PC-9 (cell line): Measurements from ENCODE around the gene PLA2G2C. TPM values are rescaled to one million over a fixed set of nuclear protein-coding genes. Genes with fewer than 3 reads are reported as not detected.

ENCODE experiments used
- BruUV-seq: library from RNA; stranded (reverse); fragments of 400-500 nt; replicated peaks from 2 replicates; lab custom pipeline; 2021; lab: Mats Ljungman, UMichigan
- CTCF ChIA-PET: fragments of 300-600 bp; sonication (Branson Sonifier 250); formaldehyde crosslinking; loops from one replicate; lab custom pipeline; 2022; ENCODE audit warnings: antibody characterized with exemption; lab: Charles Lee
- POLR2A ChIA-PET: fragments of 300-600 bp; sonication (Branson Sonifier 250); formaldehyde crosslinking; loops from one replicate; lab custom pipeline; 2022; ENCODE audit warnings: antibody characterized with exemption; ENCODE audit not compliant: unreplicated experiment; lab: Charles Lee
- DNase-seq, 2 experiments: peaks; one replicate each; pipeline versions ENCODE4 v3.0.0 to v3.0.0-alpha.2; 2015 to 2022; ENCODE audit warnings: mixed read lengths in 1 of 2
- H2AFZ ChIP-seq: fragments of 200-600 bp; sonication (generic); 2 replicates; pipeline ENCODE4 v1.8.1; 2017; ENCODE audit warnings: antibody characterized with exemption
- H3F3A ChIP-seq: fragments of 200-600 bp; sonication (generic); 2 replicates; pipeline ENCODE4 v1.8.1; 2017; ENCODE audit warnings: antibody characterized with exemption, mild to moderate bottlenecking, low read depth; ENCODE audit not compliant: insufficient read depth
- H3K27ac ChIP-seq: fragments of 200-600 bp; sonication (generic); 2 replicates; pipeline ENCODE4 v1.6.1; 2016; ENCODE audit warnings: mixed run types
- H3K27me3 ChIP-seq: fragments of 200-600 bp; sonication (generic); 2 replicates; pipeline ENCODE4 v1.6.1; 2016; ENCODE audit warnings: low read depth, mixed run types; ENCODE audit not compliant: insufficient read depth
- H3K36me3 ChIP-seq: fragments of 200-600 bp; sonication (generic); 2 replicates; pipeline ENCODE4 v1.6.1; 2016; ENCODE audit warnings: low read depth, mixed run types
- H3K4me1 ChIP-seq: fragments of 200-600 bp; sonication (generic); replicated peaks from 2 replicates; pipeline ENCODE4 v1.6.1; 2016; ENCODE audit warnings: mixed run types; ENCODE audit not compliant: insufficient read depth
- H3K4me2 ChIP-seq: fragments of 200-600 bp; sonication (generic); 2 replicates; pipeline ENCODE4 v1.6.1; 2017; ENCODE audit warnings: mixed run types
- H3K4me3 ChIP-seq: fragments of 200-600 bp; sonication (generic); 2 replicates; pipeline ENCODE4 v1.6.1; 2016; ENCODE audit warnings: mixed run types
- H3K79me2 ChIP-seq: fragments of 200-600 bp; sonication (generic); 2 replicates; pipeline ENCODE4 v1.6.1; 2017; ENCODE audit warnings: low read depth, mixed run types
- H3K9me2 ChIP-seq: fragments of 200-600 bp; sonication (generic); 2 replicates; pipeline ENCODE4 v1.8.1; 2017; ENCODE audit warnings: mild to moderate bottlenecking; ENCODE audit not compliant: insufficient read depth
- H3K9me3 ChIP-seq: fragments of 200-600 bp; sonication (generic); 2 replicates; pipeline ENCODE4 v1.8.1; 2016; ENCODE audit warnings: low read depth; ENCODE audit not compliant: insufficient read depth
- H4K20me1 ChIP-seq: fragments of 200-600 bp; sonication (generic); 2 replicates; pipeline ENCODE4 v1.8.1; 2017; ENCODE audit not compliant: insufficient read depth
- EZH2 ChIP-seq: fragments of 200-600 bp; sonication (generic); IDR thresholded peaks from 2 replicates; pipeline ENCODE4 v1.8.0; 2017; ENCODE audit warnings: antibody characterized with exemption, low read depth
- intact Hi-C: fragments of 100-400 bp; cut with micrococcal nuclease; formaldehyde crosslinking; loops from one replicate; pipeline ENCODE4 v1.10.0; 2022; ENCODE audit not compliant: unreplicated experiment
- total RNA-seq: library from RNA; stranded (reverse); gene quantifications from 2 replicates; pipeline ENCODE4 v1.2.3, GENCODE V29; 2021
- TF ChIP-seq, protein P1 (sequence below): fragments of 200-600 bp; sonication (generic); conservative IDR thresholded peaks from 2 replicates; pipeline ENCODE4 v1.6.1; 2017; ENCODE audit warnings: mixed run types, antibody characterized with exemption, mild to moderate bottlenecking, moderate library complexity

The PLA2G2C gene
- total RNA-seq, 1 experiment from 2014 or later: 0.55 TPM

DNA sequence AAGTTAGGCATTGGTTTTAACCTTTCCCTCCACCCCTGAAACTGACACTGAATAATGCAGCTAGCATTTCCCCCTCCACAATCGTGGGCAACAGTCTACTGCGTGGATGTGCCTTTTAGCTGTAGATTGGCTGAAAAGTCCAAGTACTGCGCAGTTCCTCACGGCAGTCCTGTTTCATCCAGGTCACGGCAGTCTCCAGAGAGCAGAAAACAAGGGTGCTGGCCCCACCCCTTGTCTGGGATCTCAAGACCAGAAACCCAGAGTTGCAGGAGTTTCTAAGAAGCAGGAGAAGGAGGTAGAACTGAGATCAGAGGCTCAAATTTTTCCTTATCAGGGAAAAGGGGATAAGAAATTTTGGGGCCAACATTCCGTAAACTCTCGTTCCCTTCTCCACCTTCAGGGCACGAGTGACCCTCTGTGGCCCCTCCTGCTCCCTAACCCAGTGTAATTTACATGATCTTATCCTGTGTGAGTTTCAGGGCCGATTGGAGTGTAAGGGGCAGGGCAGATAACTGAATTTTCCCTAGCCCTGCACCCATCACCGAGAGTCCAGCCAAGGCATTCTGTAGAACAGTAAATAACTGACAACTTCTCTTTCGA lies 25.9 kb upstream of the PLA2G2C start:
- Histone ChIP-seq H2AFZ (no peak overlapping the region), H3K4me3 (peak overlapping the region; percentile 47; the same call in 1 of the 2 replicates), H3K27me3 (no peaks in the 10 kb centered on the region), H4K20me1 (no peaks in the 10 kb centered on the region), H3K27ac (peak overlapping the region; percentile 99), H3K4me2 (peak overlapping the region; percentile 88), H3K9me2 (no peaks in the 10 kb centered on the region), H3K9me3 (peaks cover 5% of the 10 kb centered on the region; the same call in 1 of the 2 replicates), H3K36me3 (no peaks in the 10 kb centered on the region), H3F3A (peaks cover 44% of the 10 kb centered on the region), H3K79me2 (peaks cover 6% of the 10 kb centered on the region; the same call in 1 of the 2 replicates), H3K4me1 (peaks cover 65% of the 10 kb centered on the region)
- peak in 1 of 2 experiments; percentile 22 for DNase-seq
- TF ChIP-seq, protein P1, sequence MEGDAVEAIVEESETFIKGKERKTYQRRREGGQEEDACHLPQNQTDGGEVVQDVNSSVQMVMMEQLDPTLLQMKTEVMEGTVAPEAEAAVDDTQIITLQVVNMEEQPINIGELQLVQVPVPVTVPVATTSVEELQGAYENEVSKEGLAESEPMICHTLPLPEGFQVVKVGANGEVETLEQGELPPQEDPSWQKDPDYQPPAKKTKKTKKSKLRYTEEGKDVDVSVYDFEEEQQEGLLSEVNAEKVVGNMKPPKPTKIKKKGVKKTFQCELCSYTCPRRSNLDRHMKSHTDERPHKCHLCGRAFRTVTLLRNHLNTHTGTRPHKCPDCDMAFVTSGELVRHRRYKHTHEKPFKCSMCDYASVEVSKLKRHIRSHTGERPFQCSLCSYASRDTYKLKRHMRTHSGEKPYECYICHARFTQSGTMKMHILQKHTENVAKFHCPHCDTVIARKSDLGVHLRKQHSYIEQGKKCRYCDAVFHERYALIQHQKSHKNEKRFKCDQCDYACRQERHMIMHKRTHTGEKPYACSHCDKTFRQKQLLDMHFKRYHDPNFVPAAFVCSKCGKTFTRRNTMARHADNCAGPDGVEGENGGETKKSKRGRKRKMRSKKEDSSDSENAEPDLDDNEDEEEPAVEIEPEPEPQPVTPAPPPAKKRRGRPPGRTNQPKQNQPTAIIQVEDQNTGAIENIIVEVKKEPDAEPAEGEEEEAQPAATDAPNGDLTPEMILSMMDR: no peak
- no peak for TF ChIP-seq EZH2
- TSS peak; percentile 81 for BruUV-seq
- ChIA-PET POLR2A (interaction anchor here (0.7 kb wide), 1 partner anchor 240 kb away, joined by 10 read pairs; no protein-coding TSS in a partner anchor), CTCF (interaction anchor here (0.5 to 2.9 kb wide), 22 partner anchors 13 to 1167 kb away, joined by 3 to 23 read pairs (median 6); no protein-coding TSS in a partner anchor)
- intact Hi-C loops: loop anchor here (1.0 to 5.0 kb wide), 4 partner anchors 165 to 422 kb away; partner anchors contain the start of gene PLA2G2E

DNA sequence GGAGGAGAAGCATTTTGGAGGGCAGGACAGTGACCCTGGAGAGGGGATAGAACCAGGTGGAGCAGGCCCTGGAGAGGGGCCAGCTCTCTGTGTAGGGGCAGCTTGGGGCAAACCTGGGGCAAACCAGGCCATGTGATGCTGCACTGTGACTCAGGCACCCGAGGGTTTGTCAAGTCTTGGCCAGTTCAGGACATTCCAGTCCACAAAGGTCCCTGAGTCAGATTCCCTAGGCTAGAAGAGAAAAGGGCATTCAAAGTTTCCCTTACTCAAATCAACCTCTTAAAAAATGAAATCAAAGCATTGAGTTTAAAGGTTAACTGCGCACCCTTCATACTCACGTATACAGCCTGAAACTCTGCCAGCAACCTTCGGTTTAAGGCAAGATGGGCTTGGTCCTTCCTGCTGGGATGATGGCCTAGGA lies 25.2 kb upstream of the PLA2G2C start:
- no peaks in the 10 kb centered on the region for H4K20me1 ChIP-seq
- no peaks in the 10 kb centered on the region for H3K27me3 ChIP-seq
- H3K4me2 ChIP-seq: peak overlapping the region; percentile 88
- ChIA-PET CTCF (interaction anchor here (0.6 to 2.9 kb wide), 3 partner anchors 59 to 1025 kb away, joined by 3 to 23 read pairs (median 3); no protein-coding TSS in a partner anchor), POLR2A (interaction anchor here (0.6 kb wide), 1 partner anchor 11 kb away, joined by 3 read pairs; no protein-coding TSS in a partner anchor)
- peak; percentile 83 to 95 for DNase-seq
- peaks cover 68% of the 10 kb centered on the region for H3K4me1 ChIP-seq
- H3K27ac ChIP-seq: peak overlapping the region; percentile 99
- BruUV-seq: no TSS peak
- no peaks in the 10 kb centered on the region for H3K9me2 ChIP-seq
- H2AFZ ChIP-seq: no peak overlapping the region
- H3K79me2 ChIP-seq: peaks cover 6% of the 10 kb centered on the region; the same call in 1 of the 2 replicates
- no peaks in the 10 kb centered on the region for H3K36me3 ChIP-seq
- intact Hi-C loops: loop anchor here (1.0 to 5.0 kb wide), 4 partner anchors 24 to 289 kb away; partner anchors contain the start of gene PLA2G2E
- TF ChIP-seq EZH2: no peak
- H3K4me3 ChIP-seq: peak overlapping the region; percentile 47; the same call in 1 of the 2 replicates
- peaks cover 5% of the 10 kb centered on the region; the same call in 1 of the 2 replicates for H3K9me3 ChIP-seq
- H3F3A ChIP-seq: peaks cover 44% of the 10 kb centered on the region

DNA sequence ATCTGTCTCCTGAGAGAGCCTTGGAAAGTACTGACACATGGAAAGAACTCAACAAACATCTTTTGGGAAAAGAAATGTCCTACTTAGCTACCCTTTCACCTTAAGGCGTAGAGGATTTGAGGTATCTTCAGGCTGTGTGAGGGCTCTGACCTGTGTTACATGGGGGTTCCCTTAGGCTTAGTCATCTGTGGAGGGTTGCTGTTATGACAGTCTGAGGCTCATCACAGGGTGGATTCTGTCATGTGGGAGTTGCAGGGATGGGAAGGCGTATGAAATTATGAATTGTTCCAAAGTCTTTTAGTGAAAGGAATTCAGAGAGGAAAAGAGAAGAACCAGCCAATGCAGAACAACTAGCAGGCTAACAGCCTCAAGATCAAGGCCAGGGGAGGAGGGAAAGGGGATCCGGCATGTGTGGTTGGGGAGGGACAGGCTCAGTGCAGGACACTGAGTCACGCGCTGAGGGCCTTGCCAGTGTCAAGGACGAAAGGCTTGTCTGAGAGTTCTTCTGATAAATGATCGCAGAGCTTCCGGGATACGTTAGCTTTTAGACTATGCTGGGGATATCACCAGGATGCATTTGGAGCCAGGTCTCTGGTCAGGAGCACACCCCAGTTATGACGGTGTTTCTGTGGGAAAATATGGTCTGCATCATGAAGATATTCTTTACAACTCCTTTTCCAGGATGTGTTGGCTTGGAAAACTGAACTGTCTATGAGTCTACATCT lies 24.6 kb upstream of the PLA2G2C start:
- Histone ChIP-seq H3F3A (peaks cover 44% of the 10 kb centered on the region), H3K27me3 (no peaks in the 10 kb centered on the region), H3K9me2 (no peaks in the 10 kb centered on the region), H3K27ac (peak overlapping the region; percentile 99), H3K4me3 (peak overlapping the region; percentile 22; the same call in 1 of the 2 replicates), H3K4me1 (peaks cover 68% of the 10 kb centered on the region), H2AFZ (no peak overlapping the region), H4K20me1 (no peaks in the 10 kb centered on the region), H3K36me3 (no peaks in the 10 kb centered on the region), H3K79me2 (peaks cover 6% of the 10 kb centered on the region; the same call in 1 of the 2 replicates), H3K9me3 (peaks cover 5% of the 10 kb centered on the region; the same call in 1 of the 2 replicates), H3K4me2 (peak overlapping the region; percentile 88)
- peak; percentile 41 to 81 for DNase-seq
- POLR2A ChIA-PET: interaction anchor here (0.6 to 0.7 kb wide), 2 partner anchors 10 to 11 kb away, joined by 3 read pairs; no protein-coding TSS in a partner anchor
- TF ChIP-seq, protein P1: no peak
- TF ChIP-seq EZH2: no peak
- CTCF ChIA-PET: interaction anchor here (0.5 to 2.9 kb wide), 4 partner anchors 58 to 1025 kb away, joined by 3 to 23 read pairs (median 6); no protein-coding TSS in a partner anchor
- BruUV-seq: no TSS peak
- intact Hi-C loops: loop anchor here (1.0 to 5.0 kb wide), 4 partner anchors 24 to 289 kb away; partner anchors contain the start of gene PLA2G2E
